ENCODE results near the gene SNX25.

GRCh38 chr4:185201977-185202962, 7.1 kb upstream of the SNX25 start:
- TF ChIP-seq CTCF (conservative IDR thresholded peaks at IDR 0.05; ENCODE audit: low read depth in 2 of 2) (no peak), EZH2phosphoT487 (IDR thresholded peaks at IDR 0.05; ENCODE audit: unreplicated experiment) (no peak), STAT1 (IDR thresholded peaks at IDR 0.05; ENCODE audit: unreplicated experiment) (no peak), POLR2AphosphoS5 (IDR thresholded peaks at IDR 0.05; ENCODE audit: low read depth) (no peak), REST (IDR thresholded peaks at IDR 0.05; ENCODE audit: unreplicated experiment) (no peak), JUNB (IDR thresholded peaks at IDR 0.05; ENCODE audit: unreplicated experiment) (no peak), ETS1 (IDR thresholded peaks at IDR 0.05) (no peak)

Measured in GM23338 (cell line).